NCI-H2171 (cell line): ENCODE results near the gene PAN2.
"Not testable (repeated sequence)": the region's sequence is repeated elsewhere in the genome, so short reads cannot be mapped to it uniquely, and the experiment has no call there.

Experiments
- DNase-seq: peaks from one replicate; lab custom pipeline; 2025; lab: John Stamatoyannopoulos, UW

PAN2 gene

GRCh38 chr12:56341616-56342015 is 7.8 kb upstream of the PAN2 start:
- DNase-seq = no peak

GRCh38 chr12:56339158-56339422 is 5.3 kb upstream of the PAN2 start:
- DNase-seq = no peak

- no peak for DNase-seq
These were observed 4.7 kb upstream of the PAN2 start, which contains the start of gene IL23A for GRCh38 chr12:56338308-56339157. IL23A (plus strand) TSS chr12:56338884; CDS start chr12:56339045, 161 bp downstream.

- no peak for DNase-seq
These were observed 4.0 kb upstream of the PAN2 start for GRCh38 chr12:56337753-56338251.

- no peak for DNase-seq
These were observed 2.8 kb upstream of the PAN2 start for GRCh38 chr12:56336361-56337167.

- DNase-seq = not testable (repeated sequence)
These were observed 1.7 kb upstream of the PAN2 start for GRCh38 chr12:56335527-56335926.

- no peak for DNase-seq
These were observed 642 bp upstream of the PAN2 start for GRCh38 chr12:56334490-56334793.

- DNase-seq = no peak
These were observed 562 bp downstream of the PAN2 start for GRCh38 chr12:56333197-56333678.

- DNase-seq = no peak
These were observed 1.1 kb downstream of the PAN2 start for GRCh38 chr12:56332512-56333196.

GRCh38 chr12:56330936-56331490 is 2.8 kb downstream of the PAN2 start:
- no peak for DNase-seq

GRCh38 chr12:56326533-56326932 is 7.3 kb downstream of the PAN2 start:
- peak; percentile 3 for DNase-seq

- no peak for DNase-seq
These were observed 7.7 kb downstream of the PAN2 start for GRCh38 chr12:56326126-56326525.

- no peak for DNase-seq
These were observed 9.6 kb downstream of the PAN2 start for GRCh38 chr12:56324206-56324605.

GRCh38 chr12:56321610-56322009 is 12.2 kb downstream of the PAN2 start:
- DNase-seq = not testable (repeated sequence)

- DNase-seq = no peak
These were observed 12.8 kb downstream of the PAN2 start for GRCh38 chr12:56321027-56321426.

- DNase-seq = no peak
These were observed 16.1 kb downstream of the PAN2 start for GRCh38 chr12:56317675-56318074.

- DNase-seq = peak; percentile 91
These were observed 18.0 kb downstream of the PAN2 start, which contains the start of gene CNPY2 for GRCh38 chr12:56315622-56316473. CNPY2 (minus strand) TSS chr12:56315988; CDS start chr12:56315217, 771 bp downstream.

GRCh38 chr12:56315249-56315621 is 18.6 kb downstream of the PAN2 start:
- DNase-seq = no peak

GRCh38 chr12:56311003-56311402 is 22.8 kb downstream of the PAN2 start:
- DNase-seq = no peak

GRCh38 chr12:56308714-56309113 is 25.1 kb downstream of the PAN2 start:
- DNase-seq = no peak
